Measurements from ENCODE around the gene SPNS1. TPM values are rescaled to one million over a fixed set of nuclear protein-coding genes. Genes with fewer than 3 reads are reported as not detected.
"Not testable (repeated sequence)": the region's sequence is repeated elsewhere in the genome, so short reads cannot be mapped to it uniquely, and the experiment has no call there.

SPNS1 gene
- total RNA-seq, 1 experiment from 2014 or later: 79.1 TPM

- in situ Hi-C loops (cut with HindIII; ENCODE audit: low pct_unique_long_range_greater_than_20kb, low sequenced_read_pairs) (no loop called here), intact Hi-C loops (cut with micrococcal nuclease; ENCODE audit: unreplicated experiment) (no loop called here)
- POLR2A ChIA-PET: no interaction called here
- no TSS peak for BruUV-seq (replicated peaks)
- H3K9me3 ChIP-seq (ENCODE audit: control insufficient read depth, insufficient read depth, low read depth, low read length): no peaks in the 10 kb centered on the region
- no peak overlapping the region for H3K27ac ChIP-seq (ENCODE audit: low read length)
- no peaks in the 10 kb centered on the region for H3K36me3 ChIP-seq (ENCODE audit: control insufficient read depth, insufficient read depth, low read length)
- no peaks in the 10 kb centered on the region for H3K4me1 ChIP-seq (ENCODE audit: control insufficient read depth, insufficient read depth, low read length)
- H3K27me3 ChIP-seq (ENCODE audit: control insufficient read depth, insufficient read depth, low read length): no peaks in the 10 kb centered on the region
- no peak overlapping the region for H3K4me3 ChIP-seq (ENCODE audit: low read depth in 2 of 2, low read length in 2 of 2)
- no peak for TF ChIP-seq TCF7L2 (IDR thresholded peaks at IDR 0.05; ENCODE audit: low read depth, low read length)
- TF ChIP-seq CTCF (IDR thresholded peaks at IDR 0.05): no peak
- no peak for DNase-seq (ENCODE audit: low read depth, low spot score)
- CTCF ChIA-PET: no interaction called here
- no peak for ATAC-seq
Measured at GRCh38 chr16:28938721-28939120, 35.9 kb upstream of the SPNS1 start.

- H3K9me3 ChIP-seq (ENCODE audit: control insufficient read depth, insufficient read depth, low read depth, low read length); H3K27ac ChIP-seq (ENCODE audit: low read length); POLR2A ChIA-PET; H3K4me3 ChIP-seq (ENCODE audit: low read depth in 2 of 2, low read length in 2 of 2); H3K27me3 ChIP-seq (ENCODE audit: control insufficient read depth, insufficient read depth, low read length); BruUV-seq (replicated peaks); in situ Hi-C loops (cut with HindIII; ENCODE audit: low pct_unique_long_range_greater_than_20kb, low sequenced_read_pairs); DNase-seq (ENCODE audit: low read depth, low spot score); H3K36me3 ChIP-seq (ENCODE audit: control insufficient read depth, insufficient read depth, low read length); CTCF ChIA-PET; H3K4me1 ChIP-seq (ENCODE audit: control insufficient read depth, insufficient read depth, low read length); ATAC-seq: not testable (repeated sequence)
- intact Hi-C loops (cut with micrococcal nuclease; ENCODE audit: unreplicated experiment): loop anchor here (10.0 kb wide), 2 partner anchors 65 to 95 kb away; partner anchors contain the start of genes ATP2A1 and TUFM
Measured at GRCh38 chr16:28939825-28940224, 34.8 kb upstream of the SPNS1 start.

- CTCF ChIA-PET: interaction anchor here (0.8 kb wide), 1 partner anchor 70 kb away, joined by 4 read pairs; no protein-coding TSS in a partner anchor
- POLR2A ChIA-PET: interaction anchor here (0.6 kb wide), 1 partner anchor 113 kb away, joined by 9 read pairs; no protein-coding TSS in a partner anchor
- no TSS peak for BruUV-seq (replicated peaks)
Measured at GRCh38 chr16:28943281-28943680, 31.3 kb upstream of the SPNS1 start.

More at GRCh38 chr16:28943281-28943680, 31.3 kb upstream of the SPNS1 start:
- H3K9me3 ChIP-seq (ENCODE audit: control insufficient read depth, insufficient read depth, low read depth, low read length): no peaks in the 10 kb centered on the region
- no peak for TF ChIP-seq CTCF (IDR thresholded peaks at IDR 0.05)
- TF ChIP-seq TCF7L2 (IDR thresholded peaks at IDR 0.05; ENCODE audit: low read depth, low read length): no peak
- no peak for TF ChIP-seq REST (IDR thresholded peaks at IDR 0.05; ENCODE audit: insufficient read depth in 1 of 2, low read depth in 2 of 2, low read length in 1 of 2)
- TF ChIP-seq SIN3A (IDR thresholded peaks at IDR 0.05; ENCODE audit: borderline replicate concordance, insufficient read depth, low read depth, low read length): no peak
- no peak for TF ChIP-seq POLR2AphosphoS5 (IDR thresholded peaks at IDR 0.05; ENCODE audit: low read depth, low read length)
- ATAC-seq (no peak), DNase-seq (ENCODE audit: low read depth, low spot score) (no peak)
- intact Hi-C loops (cut with micrococcal nuclease; ENCODE audit: unreplicated experiment): loop anchor here (10.0 kb wide), 2 partner anchors 68 to 98 kb away; partner anchors contain the start of genes ATP2A1 and TUFM
- peaks cover 3% of the 10 kb centered on the region; the same call in 1 of the 2 replicates for H3K4me1 ChIP-seq (ENCODE audit: control insufficient read depth, insufficient read depth, low read length)
- no peak overlapping the region for H3K4me3 ChIP-seq (ENCODE audit: low read depth in 2 of 2, low read length in 2 of 2)
- no peak overlapping the region for H3K27ac ChIP-seq (ENCODE audit: low read length)
- in situ Hi-C loops (cut with HindIII; ENCODE audit: low pct_unique_long_range_greater_than_20kb, low sequenced_read_pairs): no loop called here
- no peaks in the 10 kb centered on the region for H3K27me3 ChIP-seq (ENCODE audit: control insufficient read depth, insufficient read depth, low read length)
- no peaks in the 10 kb centered on the region for H3K36me3 ChIP-seq (ENCODE audit: control insufficient read depth, insufficient read depth, low read length)
